PFSK-1 (cell line): ENCODE measurements around the gene DNAJB12.

Experiments used
- FOXP2 ChIP-seq: optimal IDR thresholded peaks from 2 replicates; pipeline ENCODE3; 2011; ENCODE audit warnings: borderline replicate concordance, control low read depth, inconsistent platforms; ENCODE audit not compliant: insufficient read depth; ENCODE audit errors: extremely low read length, extremely low read depth
- POLR2AphosphoS5 ChIP-seq: IDR thresholded peaks from 2 replicates; pipeline ENCODE4 v1.6.1; 2012; ENCODE audit warnings: low read depth, mild to moderate bottlenecking, control low read depth, low read length, moderate library complexity
- REST ChIP-seq, 2 experiments: IDR thresholded peaks; 2 replicates each; pipeline versions ENCODE4 v1.6.1 to v1.8.0; 2011 to 2012; ENCODE audit warnings: low read depth in 2 of 2, low read length in 2 of 2, control low read depth in 1 of 2, inconsistent platforms in 1 of 2, mild to moderate bottlenecking in 1 of 2, moderate library complexity in 1 of 2; ENCODE audit not compliant: insufficient read depth in 1 of 2
- SIN3A ChIP-seq: IDR thresholded peaks from 2 replicates; pipeline ENCODE4 v1.6.1; 2012; ENCODE audit warnings: mild to moderate bottlenecking, low read length, moderate library complexity, borderline replicate concordance; ENCODE audit not compliant: insufficient read depth
- TAF1 ChIP-seq: IDR thresholded peaks from 2 replicates; pipeline ENCODE4 v1.6.1; 2012; ENCODE audit warnings: low read length, control low read depth, borderline replicate concordance; ENCODE audit not compliant: insufficient read depth

DNAJB12 gene

GRCh38 chr10:72319416-72320254 lies 35.1 kb downstream of the DNAJB12 start:
- no peak for TF ChIP-seq TAF1
- no peak for TF ChIP-seq REST (IDR thresholded peaks at IDR 0.05; ENCODE audit: insufficient read depth in 1 of 2, low read depth in 2 of 2, low read length in 2 of 2)
- TF ChIP-seq FOXP2: no peak
- no peak for TF ChIP-seq POLR2AphosphoS5
- no peak for TF ChIP-seq SIN3A

GRCh38 chr10:72318418-72319262 lies 36.1 kb downstream of the DNAJB12 start:
- TF ChIP-seq FOXP2: no peak
- no peak for TF ChIP-seq POLR2AphosphoS5
- no peak for TF ChIP-seq SIN3A
- TF ChIP-seq TAF1: no peak
- TF ChIP-seq REST (IDR thresholded peaks at IDR 0.05; ENCODE audit: insufficient read depth in 1 of 2, low read depth in 2 of 2, low read length in 2 of 2): no peak

GRCh38 chr10:72316748-72317435 lies 37.8 kb downstream of the DNAJB12 start:
- TF ChIP-seq REST (IDR thresholded peaks at IDR 0.05; ENCODE audit: insufficient read depth in 1 of 2, low read depth in 2 of 2, low read length in 2 of 2): no peak
- no peak for TF ChIP-seq POLR2AphosphoS5
- TF ChIP-seq FOXP2: no peak
- no peak for TF ChIP-seq SIN3A
- TF ChIP-seq TAF1: no peak

DNA sequence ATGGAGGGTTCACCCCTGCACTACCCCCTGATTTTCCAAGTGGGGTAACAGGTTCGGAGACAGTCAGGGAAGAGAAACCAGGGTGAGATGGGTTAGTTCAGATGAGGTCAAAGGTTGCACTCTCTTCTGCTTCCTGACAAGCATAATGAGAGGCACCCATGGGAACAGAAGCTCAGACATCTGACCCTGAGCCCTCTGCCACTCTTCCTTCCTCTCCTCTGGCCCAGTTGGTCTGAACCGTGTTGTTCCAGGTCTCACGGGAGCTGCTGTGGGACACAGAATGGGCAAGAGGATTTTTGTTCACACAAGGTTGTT lies 38.4 kb downstream of the DNAJB12 start:
- TF ChIP-seq FOXP2 (no peak), POLR2AphosphoS5 (no peak), SIN3A (no peak), TAF1 (no peak), REST (IDR thresholded peaks at IDR 0.05; ENCODE audit: insufficient read depth in 1 of 2, low read depth in 2 of 2, low read length in 2 of 2) (no peak)
